SKM-1 (cell line): Measurements from ENCODE around the gene ZBTB38.

ENCODE experiments used
- DNase-seq: peaks from one replicate; lab custom pipeline; 2025; ENCODE audit not compliant: unreplicated experiment; lab: John Stamatoyannopoulos, UW

Gene ZBTB38, protein sequence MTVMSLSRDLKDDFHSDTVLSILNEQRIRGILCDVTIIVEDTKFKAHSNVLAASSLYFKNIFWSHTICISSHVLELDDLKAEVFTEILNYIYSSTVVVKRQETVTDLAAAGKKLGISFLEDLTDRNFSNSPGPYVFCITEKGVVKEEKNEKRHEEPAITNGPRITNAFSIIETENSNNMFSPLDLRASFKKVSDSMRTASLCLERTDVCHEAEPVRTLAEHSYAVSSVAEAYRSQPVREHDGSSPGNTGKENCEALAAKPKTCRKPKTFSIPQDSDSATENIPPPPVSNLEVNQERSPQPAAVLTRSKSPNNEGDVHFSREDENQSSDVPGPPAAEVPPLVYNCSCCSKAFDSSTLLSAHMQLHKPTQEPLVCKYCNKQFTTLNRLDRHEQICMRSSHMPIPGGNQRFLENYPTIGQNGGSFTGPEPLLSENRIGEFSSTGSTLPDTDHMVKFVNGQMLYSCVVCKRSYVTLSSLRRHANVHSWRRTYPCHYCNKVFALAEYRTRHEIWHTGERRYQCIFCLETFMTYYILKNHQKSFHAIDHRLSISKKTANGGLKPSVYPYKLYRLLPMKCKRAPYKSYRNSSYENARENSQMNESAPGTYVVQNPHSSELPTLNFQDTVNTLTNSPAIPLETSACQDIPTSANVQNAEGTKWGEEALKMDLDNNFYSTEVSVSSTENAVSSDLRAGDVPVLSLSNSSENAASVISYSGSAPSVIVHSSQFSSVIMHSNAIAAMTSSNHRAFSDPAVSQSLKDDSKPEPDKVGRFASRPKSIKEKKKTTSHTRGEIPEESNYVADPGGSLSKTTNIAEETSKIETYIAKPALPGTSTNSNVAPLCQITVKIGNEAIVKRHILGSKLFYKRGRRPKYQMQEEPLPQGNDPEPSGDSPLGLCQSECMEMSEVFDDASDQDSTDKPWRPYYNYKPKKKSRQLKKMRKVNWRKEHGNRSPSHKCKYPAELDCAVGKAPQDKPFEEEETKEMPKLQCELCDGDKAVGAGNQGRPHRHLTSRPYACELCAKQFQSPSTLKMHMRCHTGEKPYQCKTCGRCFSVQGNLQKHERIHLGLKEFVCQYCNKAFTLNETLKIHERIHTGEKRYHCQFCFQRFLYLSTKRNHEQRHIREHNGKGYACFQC (N-terminal part only)

DNA sequence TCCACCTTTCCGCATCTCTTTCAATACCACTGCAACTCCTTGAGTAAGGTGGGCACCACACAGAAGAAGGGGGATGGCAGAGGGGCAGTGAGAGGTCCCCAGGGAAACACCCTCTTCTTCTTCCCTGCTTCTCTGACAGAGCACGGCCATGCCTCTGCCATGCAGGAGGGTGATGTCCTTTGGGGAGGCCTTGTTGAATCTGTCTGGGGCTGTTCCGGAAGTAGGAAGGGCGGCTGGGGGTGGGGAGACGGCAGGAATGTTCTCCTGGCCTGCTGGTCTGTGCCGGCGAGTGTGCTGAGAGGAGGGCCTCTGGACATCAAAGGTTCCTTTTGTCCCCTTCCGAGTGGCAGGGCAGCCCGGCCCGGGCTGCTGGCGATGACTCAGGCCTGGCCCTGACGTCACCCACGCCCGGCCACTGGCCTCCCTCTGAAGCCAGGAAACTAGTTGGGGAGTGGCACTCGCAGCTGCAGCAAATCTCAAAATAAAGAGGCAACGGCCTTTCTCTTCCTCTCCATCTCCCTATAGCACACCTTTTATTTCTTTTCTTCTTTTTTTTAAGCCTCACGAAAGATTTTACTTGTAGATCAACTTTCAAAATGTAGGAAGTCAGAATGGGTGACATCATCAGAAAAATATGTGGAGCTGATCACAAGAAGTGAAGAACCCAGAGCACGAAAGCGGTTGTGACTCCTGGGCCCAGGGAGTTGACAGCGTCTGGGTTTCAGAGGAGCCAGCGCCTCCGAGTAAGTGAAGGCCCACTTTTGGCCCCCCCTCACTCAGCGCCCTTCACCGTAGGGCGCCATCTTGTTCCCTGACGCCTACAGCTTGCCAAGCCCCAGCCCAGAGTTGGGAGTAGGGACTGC lies at the start of gene ZBTB38:
ZBTB38 (plus strand) TSS at position 443 of the 863 bp plus-strand sequence. CDS start 73,885 bp downstream, outside the sequence.
- no peak for DNase-seq

GRCh38 chr3:141320399-141321108 lies 47.8 kb upstream of the ZBTB38 start:
- no peak for DNase-seq

DNA sequence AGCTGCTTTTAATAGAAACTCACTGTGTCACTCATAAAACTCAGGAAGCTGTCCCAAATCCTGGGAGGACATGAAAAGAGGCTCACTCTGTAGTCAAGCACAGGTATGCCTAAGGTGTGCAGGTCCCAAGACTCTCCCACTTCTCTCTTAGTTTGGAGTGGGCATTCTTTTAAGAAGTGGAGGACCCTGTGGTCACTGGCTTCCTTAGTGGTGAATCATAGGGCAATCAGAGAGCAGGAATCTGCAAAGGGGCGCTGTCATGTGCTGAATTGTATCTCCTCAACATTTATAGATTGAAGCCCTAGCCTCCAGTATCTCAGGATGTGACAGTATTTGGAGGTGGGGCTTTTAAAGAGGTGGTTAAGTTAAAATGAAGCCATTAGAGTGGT lies 47.2 kb upstream of the ZBTB38 start:
- no peak for DNase-seq

- DNase-seq = no peak
Measured at GRCh38 chr3:141323936-141324704, 44.2 kb upstream of the ZBTB38 start.

- no peak for DNase-seq
Measured at GRCh38 chr3:141326123-141326522, 42.2 kb upstream of the ZBTB38 start.

GRCh38 chr3:141326626-141327025 lies 41.7 kb upstream of the ZBTB38 start:
- no peak for DNase-seq

DNA sequence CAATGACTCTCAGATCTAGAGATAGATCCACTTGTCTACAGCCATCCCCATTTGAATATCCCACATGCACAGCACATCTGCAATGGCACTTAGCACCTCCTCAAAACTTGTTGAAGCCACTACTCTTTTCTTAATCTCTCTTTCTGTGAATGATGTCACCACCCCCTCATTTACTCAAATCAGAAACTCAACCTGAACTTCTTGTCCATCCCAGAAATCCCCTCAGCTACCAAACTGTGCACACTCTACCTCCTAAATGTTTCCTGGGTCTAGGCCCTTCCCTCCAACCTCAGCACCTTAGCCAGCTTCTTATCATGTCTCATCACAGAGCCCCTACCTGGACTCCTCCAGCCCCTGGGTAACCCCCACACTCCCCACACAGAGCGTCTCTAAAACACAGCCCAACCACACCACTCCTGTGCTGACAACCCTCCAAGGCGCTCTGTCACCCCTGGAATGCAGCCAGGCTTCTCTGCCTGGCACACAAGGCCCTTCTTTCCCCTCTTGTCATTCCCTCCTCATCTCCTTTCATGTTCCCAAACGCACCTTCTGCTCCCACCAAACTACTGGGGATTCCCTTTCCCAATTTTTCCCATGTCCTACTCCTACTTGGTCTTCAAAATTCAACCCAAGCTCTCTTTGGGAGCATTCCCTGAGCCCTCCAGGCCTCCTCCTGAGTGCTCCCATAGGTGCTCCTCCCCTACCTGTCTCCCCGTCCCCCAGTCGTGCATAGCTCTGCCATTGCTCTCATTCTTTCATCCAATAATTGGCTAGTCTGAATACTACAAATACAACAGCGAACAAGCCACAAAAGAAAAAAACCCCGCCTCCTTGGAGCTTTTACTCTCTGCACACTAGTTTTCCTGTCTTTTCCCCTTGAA lies 39.8 kb upstream of the ZBTB38 start:
- no peak for DNase-seq

DNA sequence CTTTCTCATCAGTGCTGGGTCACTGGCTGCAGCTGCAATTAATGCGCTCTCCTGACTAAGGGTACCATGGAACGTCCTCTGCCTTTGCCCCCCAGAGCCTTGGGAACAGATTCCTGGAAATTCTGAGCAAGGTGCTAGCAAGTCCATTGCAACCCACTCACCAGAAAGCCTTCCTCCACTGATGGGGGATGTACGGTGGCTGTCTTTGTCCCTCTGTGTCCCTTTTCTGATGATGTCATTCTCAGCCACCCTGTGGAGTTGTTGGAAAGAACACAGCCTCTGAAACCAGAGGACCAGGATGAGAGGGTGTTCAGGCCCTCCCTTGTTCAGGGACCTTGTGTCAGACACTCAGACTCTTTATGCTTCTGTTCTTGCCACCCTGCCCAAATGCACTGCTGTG lies 38.1 kb upstream of the ZBTB38 start:
- no peak for DNase-seq

- DNase-seq = no peak
Measured at GRCh38 chr3:141330718-141331376, 37.5 kb upstream of the ZBTB38 start.

- no peak for DNase-seq
Measured at GRCh38 chr3:141331377-141332318, 36.7 kb upstream of the ZBTB38 start.

DNA sequence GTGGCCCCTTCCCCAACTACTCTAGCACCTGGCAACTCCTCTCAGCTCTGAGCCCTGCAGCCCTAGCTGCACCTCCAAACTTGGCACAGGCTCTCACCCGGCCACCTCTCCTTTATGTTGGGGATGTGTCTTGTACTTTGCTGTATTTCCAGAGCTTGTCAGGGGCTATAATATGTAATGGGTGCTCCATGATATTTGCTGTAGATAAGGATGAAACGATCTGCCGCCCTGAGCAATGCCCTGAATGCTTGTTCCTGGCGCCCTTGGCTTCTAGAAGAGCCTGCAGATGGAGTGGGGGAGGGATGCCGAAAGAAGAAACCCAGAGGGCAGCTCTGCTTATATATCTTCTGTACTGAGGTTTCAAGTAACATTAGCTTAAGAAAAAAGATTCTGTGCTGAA lies 35.9 kb upstream of the ZBTB38 start:
- no peak for DNase-seq

GRCh38 chr3:141333836-141334626 lies 34.3 kb upstream of the ZBTB38 start:
- DNase-seq = no peak

DNA sequence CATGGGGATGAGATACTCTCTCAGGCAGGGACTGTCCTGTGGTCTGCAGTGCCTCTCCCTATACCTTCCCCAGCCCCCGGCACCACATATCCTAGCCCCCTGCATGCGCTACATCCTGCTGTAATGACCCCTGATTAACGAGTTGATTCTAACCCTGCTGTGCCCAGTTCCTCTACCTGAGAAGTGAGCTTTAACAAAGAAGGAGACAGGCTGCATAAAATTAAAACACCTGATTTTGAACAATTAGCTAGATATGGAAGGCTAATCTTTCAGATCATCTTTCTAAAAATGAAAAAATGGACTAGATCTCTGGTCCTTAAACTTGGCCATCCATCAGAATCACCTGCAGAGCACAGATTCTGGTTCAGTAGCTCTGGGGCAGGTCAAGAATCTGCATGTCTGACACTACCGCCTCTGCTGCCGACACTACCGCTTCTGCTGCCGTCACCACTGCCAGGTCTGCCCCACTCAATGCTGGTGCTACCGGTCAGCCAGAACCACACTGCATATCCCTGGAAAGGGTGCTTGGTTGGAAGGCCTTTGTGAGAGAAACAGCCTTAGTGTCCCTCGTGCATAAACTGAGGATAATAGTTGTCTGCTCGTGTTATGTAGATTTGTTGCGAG lies 33.6 kb upstream of the ZBTB38 start:
- no peak for DNase-seq

GRCh38 chr3:141335531-141336061 lies 32.7 kb upstream of the ZBTB38 start:
- DNase-seq = no peak
